Psoas muscle (tissue), 8 donors: ENCODE results near the gene TUBE1. TPM values are rescaled to one million over a fixed set of nuclear protein-coding genes. Genes with fewer than 3 reads are reported as not detected.

Experiments
- ATAC-seq, 4 donors: fragments of 200-7000 bp; cut with Tn5 transposase; one replicate each; pipeline ENCODE4 v1.9.1; 2020; ENCODE audit warnings: moderate library complexity in 3 of 4, mild to moderate bottlenecking in 2 of 4
- DNase-seq, 2 donors: peaks; one replicate each; pipeline ENCODE4 v3.0.0-alpha.2; 2020
- H3K27ac ChIP-seq: fragments of 200-600 bp; one replicate; pipeline ENCODE4 v1.8.0; 2022
- H3K27me3 ChIP-seq, 3 donors: fragments of 200-600 bp in 1 of 3; one replicate each; pipeline versions ENCODE4 v1.6.1 to v1.8.0; 2013 to 2022; ENCODE audit warnings: low read length in 2 of 3, mild to moderate bottlenecking in 2 of 3, moderate library complexity in 1 of 3; ENCODE audit not compliant: insufficient read depth in 3 of 3
- H3K36me3 ChIP-seq, 2 donors: fragments of 200-600 bp in 1 of 2; one replicate each; pipeline versions ENCODE4 v1.6.1 to v1.8.0; 2013 to 2022; ENCODE audit warnings: low read depth in 1 of 2, mild to moderate bottlenecking in 1 of 2, moderate library complexity in 1 of 2; ENCODE audit not compliant: insufficient read depth in 1 of 2
- H3K4me1 ChIP-seq: fragments of 200-600 bp; one replicate; pipeline ENCODE4 v1.8.0; 2022
- H3K4me3 ChIP-seq: fragments of 200-600 bp; one replicate; pipeline ENCODE4 v1.8.0; 2022; ENCODE audit warnings: mild to moderate bottlenecking
- H3K9me3 ChIP-seq: fragments of 200-600 bp; one replicate; pipeline ENCODE4 v1.8.0; 2022
- WGBS, 3 donors: extraction: QIAGEN DNeasy Blood & Tissue Kit; methylation state at CpG; one replicate each; pipeline versions ENCODE4 v1.1.6 to v1.1.7; 2013; 5-methylcytosine and 5-hydroxymethylcytosine counted together
- intact Hi-C, 2 donors: fragments of 100-400 bp; cut with DNase I; formaldehyde crosslinking; loops; one replicate each; pipeline versions ENCODE4 v1.11.0 to v1.14.2; 2022
- polyA plus RNA-seq, 3 donors: library from polyadenylated mRNA; stranded (reverse); fragments of 200-250 nt; gene quantifications; one replicate each; pipeline ENCODE4 v1.2.3, GENCODE V29; 2013
- total RNA-seq, 4 donors: library from RNA; stranded (reverse); fragmentation: NEBNext Ultra II Directional in 2 of 4; extraction: Animal tissue kit (Norgen Biotek cat#: 25700) in 2 of 4; gene quantifications; one replicate each; pipeline versions ENCODE4 v1.2.1 to v1.2.4, GENCODE V29; 2021 to 2023
- TF ChIP-seq, protein P1 (sequence below): fragments of 200-600 bp; IDR thresholded peaks from one replicate; pipeline ENCODE4 v1.8.0; 2022; ENCODE audit warnings: antibody characterized with exemption
- donor health status: healthy with polysubstance abuse.
- donor health status: DM: no; HTN: no; CAD: no; lungs with moderate emphysema.
- donor health status: Bipolar disorder and iron deficiency.
- donor health status: healthy.
- donor health status: DM: yes; HTN: yes; CAD: no.
- donor health status: DM: no; HTN: no; CAD: no.
- donor health status: DM: no; HTN: no; CAD: no.
- donor health status: DM: yes; HTN: yes; CAD: no.

TUBE1 gene
- total and polyA plus RNA-seq, 7 donors = 4.7 to 7.0 (median 5.9) TPM

DNA sequence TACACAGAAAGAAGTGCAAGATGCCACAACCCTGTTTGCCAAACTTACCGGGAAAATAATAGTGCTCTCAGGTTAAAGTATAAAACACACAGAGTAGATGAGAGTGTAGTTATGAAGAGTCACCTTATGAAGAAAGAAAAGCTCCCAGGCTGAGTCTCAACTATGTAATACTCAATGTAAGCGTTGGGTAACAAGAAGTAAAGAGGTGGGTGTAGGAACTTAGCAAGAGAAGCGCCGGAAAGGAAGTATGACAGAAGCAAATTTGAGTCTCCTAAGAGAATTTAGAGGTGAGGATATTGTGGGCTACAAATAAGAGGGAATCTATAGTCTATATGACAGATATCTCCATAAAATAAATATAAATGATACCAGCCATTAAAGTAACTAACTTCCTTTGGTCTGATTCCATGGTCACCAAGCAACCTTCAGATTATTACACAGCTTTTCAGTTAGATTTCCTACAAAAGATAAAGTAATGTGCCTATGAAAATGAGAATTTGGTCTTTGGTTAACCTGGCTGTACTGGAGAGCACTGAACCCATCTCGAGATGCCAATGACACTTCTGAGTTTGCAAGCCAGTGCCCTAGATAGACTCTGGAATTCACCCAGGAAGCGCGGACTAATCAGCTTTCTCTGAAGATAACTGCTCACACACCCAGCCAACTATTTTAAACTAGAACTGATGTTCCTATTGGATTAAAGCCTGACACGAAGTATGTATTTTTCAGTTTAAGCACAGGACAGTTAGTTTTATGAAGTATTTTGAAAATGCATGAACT is 1.8 kb downstream of the TUBE1 start:
- H3K4me1 ChIP-seq = peaks cover 10% of the 10 kb centered on the region
- TF ChIP-seq, protein P1, sequence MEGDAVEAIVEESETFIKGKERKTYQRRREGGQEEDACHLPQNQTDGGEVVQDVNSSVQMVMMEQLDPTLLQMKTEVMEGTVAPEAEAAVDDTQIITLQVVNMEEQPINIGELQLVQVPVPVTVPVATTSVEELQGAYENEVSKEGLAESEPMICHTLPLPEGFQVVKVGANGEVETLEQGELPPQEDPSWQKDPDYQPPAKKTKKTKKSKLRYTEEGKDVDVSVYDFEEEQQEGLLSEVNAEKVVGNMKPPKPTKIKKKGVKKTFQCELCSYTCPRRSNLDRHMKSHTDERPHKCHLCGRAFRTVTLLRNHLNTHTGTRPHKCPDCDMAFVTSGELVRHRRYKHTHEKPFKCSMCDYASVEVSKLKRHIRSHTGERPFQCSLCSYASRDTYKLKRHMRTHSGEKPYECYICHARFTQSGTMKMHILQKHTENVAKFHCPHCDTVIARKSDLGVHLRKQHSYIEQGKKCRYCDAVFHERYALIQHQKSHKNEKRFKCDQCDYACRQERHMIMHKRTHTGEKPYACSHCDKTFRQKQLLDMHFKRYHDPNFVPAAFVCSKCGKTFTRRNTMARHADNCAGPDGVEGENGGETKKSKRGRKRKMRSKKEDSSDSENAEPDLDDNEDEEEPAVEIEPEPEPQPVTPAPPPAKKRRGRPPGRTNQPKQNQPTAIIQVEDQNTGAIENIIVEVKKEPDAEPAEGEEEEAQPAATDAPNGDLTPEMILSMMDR = no peak

GRCh38 chr6:112081569-112081968 is 5.7 kb downstream of the TUBE1 start:
- Histone ChIP-seq H3K36me3 (peaks cover 2 to 81% of the 10 kb centered on the region in 2 donors), H3K27ac (no peak overlapping the region), H3K4me3 (no peak overlapping the region), H3K27me3 (no peaks in the 10 kb centered on the region), H3K9me3 (no peaks in the 10 kb centered on the region), H3K4me1 (peaks cover 10% of the 10 kb centered on the region)
- ATAC-seq (no peak), DNase-seq (no peak)
- 88 to 95% (median 94%) methylated on average over 4 of the region's 4 CpGs for WGBS, 3 donors
- TF ChIP-seq, protein P1 = no peak
- intact Hi-C loops = no loop called here

More for the DNA sequence above, 1.8 kb downstream of the TUBE1 start:
- ATAC-seq = no peak
- 60 to 79% (median 64%) methylated on average over 8 of the region's 8 CpGs for WGBS, 3 donors
- no peaks in the 10 kb centered on the region for H3K27me3 ChIP-seq
- DNase-seq = no peak
- peaks cover 2 to 41% of the 10 kb centered on the region in 2 donors for H3K36me3 ChIP-seq
- peak overlapping the region; percentile 89 for H3K4me3 ChIP-seq
- H3K9me3 ChIP-seq = no peaks in the 10 kb centered on the region
- intact Hi-C loops = no loop called here
- no peak overlapping the region for H3K27ac ChIP-seq

DNA sequence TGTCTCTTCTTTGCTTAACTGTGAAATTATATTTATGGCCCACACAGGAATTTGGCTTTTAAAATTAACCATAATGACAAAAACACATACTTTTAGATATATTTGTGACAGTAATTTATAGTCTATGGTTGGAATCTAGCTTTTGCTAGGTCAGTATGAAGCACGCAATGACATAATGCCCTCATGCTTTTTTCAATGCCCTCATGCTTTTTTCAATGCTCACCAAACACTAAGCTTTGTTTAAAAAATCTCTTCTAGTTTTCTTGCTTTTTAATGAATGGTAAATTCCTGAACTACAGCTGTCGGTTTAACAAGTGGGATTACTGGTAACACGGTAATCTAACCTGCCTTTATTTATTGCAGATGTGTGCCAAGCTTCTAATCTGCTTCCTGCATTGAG is 20.7 kb downstream of the TUBE1 start:
- no peak for DNase-seq
- H3K9me3 ChIP-seq = no peaks in the 10 kb centered on the region
- ATAC-seq = no peak
- no peaks in the 10 kb centered on the region for H3K4me1 ChIP-seq
- peaks cover 0 to 32% of the 10 kb centered on the region in 2 donors for H3K36me3 ChIP-seq
- WGBS, 3 donors = 44 to 48% (median 45%) methylated on average over 3 of the region's 3 CpGs
- TF ChIP-seq, protein P1 = no peak
- H3K27me3 ChIP-seq = no peaks in the 10 kb centered on the region
- no peak overlapping the region for H3K27ac ChIP-seq
- intact Hi-C loops = no loop called here
- H3K4me3 ChIP-seq = no peak overlapping the region

DNA sequence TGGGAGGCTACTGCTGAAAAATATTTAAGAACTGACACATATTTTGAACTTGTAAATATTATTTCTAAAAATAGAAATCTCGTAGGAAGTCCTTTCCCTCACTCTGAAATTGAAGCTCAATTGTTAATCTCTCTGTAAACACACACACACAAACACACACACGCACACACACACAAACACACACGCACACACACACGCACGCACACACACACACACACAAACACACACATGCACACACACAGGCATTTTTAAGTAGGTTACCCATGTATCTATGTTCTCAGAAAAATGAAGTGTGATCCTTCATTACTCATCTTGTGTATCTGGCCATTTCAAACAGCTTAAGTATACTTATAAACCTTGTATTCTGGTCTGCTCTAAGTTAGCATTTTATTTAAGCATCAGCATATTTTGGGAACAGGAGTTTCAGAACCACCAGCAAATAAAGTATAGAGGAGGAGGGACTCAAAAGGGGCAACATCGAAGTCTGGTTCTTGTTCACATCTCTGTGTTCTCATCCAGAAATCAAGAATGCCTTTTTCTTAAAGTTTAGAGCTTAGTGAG is 21.8 kb downstream of the TUBE1 start:
- no peaks in the 10 kb centered on the region for H3K27me3 ChIP-seq
- ATAC-seq = no peak
- no peak overlapping the region for H3K4me3 ChIP-seq
- no peaks in the 10 kb centered on the region for H3K9me3 ChIP-seq
- peaks cover 0 to 21% of the 10 kb centered on the region in 2 donors for H3K36me3 ChIP-seq
- H3K4me1 ChIP-seq = no peaks in the 10 kb centered on the region
- intact Hi-C loops = no loop called here
- 67 to 82% (median 68%) methylated on average over 6 of the region's 6 CpGs for WGBS, 3 donors
- TF ChIP-seq, protein P1 = no peak
- no peak for DNase-seq
- no peak overlapping the region for H3K27ac ChIP-seq
